Measurements from ENCODE around the gene PLAC9. TPM values are rescaled to one million over a fixed set of nuclear protein-coding genes. Genes with fewer than 3 reads are reported as not detected.

The PLAC9 gene
- total RNA-seq, 1 donor, result 19.2 TPM

DNA sequence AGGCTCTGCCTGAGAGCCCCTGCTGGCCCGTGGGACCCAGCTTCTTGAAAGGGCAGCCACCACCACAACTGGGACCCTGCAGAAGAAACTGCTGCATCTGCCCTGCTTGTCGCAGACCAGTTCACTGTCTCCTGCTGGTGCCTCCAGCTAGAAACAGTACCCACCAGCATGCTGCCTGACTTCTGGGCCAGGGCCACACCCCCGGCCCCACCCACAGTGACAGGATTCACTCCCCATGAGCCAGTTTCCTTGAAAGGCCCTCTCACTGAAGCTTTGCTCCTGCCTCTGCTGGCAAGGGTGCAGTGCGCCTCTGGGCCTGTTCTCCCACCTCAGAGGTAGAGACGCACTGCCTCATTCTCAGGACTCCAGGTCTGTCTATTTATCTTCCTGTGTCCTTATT, 40.4 kb downstream of the PLAC9 start:
- Histone ChIP-seq H3K4me1 (ENCODE audit: insufficient read depth, low read length) (peaks cover 6% of the 10 kb centered on the region), H3K4me3 (ENCODE audit: insufficient read depth, low read length) (no peak overlapping the region), H3K27ac (ENCODE audit: low read depth, low read length) (no peak overlapping the region), H3K9me3 (ENCODE audit: low read depth, low read length) (no peaks in the 10 kb centered on the region), H3K4me2 (ENCODE audit: insufficient read depth, low read length) (no peak overlapping the region), H3K27me3 (ENCODE audit: insufficient read depth, low read length) (no peaks in the 10 kb centered on the region), H3K36me3 (ENCODE audit: insufficient read depth, low read length) (peaks cover 28% of the 10 kb centered on the region), H4K20me1 (ENCODE audit: insufficient read depth, low read length) (peaks cover 60% of the 10 kb centered on the region), H3K79me2 (ENCODE audit: insufficient read depth, low read length) (peaks cover 89% of the 10 kb centered on the region), H2AFZ (ENCODE audit: low read length) (no peak overlapping the region)
- no peak for DNase-seq (ENCODE audit: insufficient read length, low spot score, missing footprints)
- TF ChIP-seq, protein P1, sequence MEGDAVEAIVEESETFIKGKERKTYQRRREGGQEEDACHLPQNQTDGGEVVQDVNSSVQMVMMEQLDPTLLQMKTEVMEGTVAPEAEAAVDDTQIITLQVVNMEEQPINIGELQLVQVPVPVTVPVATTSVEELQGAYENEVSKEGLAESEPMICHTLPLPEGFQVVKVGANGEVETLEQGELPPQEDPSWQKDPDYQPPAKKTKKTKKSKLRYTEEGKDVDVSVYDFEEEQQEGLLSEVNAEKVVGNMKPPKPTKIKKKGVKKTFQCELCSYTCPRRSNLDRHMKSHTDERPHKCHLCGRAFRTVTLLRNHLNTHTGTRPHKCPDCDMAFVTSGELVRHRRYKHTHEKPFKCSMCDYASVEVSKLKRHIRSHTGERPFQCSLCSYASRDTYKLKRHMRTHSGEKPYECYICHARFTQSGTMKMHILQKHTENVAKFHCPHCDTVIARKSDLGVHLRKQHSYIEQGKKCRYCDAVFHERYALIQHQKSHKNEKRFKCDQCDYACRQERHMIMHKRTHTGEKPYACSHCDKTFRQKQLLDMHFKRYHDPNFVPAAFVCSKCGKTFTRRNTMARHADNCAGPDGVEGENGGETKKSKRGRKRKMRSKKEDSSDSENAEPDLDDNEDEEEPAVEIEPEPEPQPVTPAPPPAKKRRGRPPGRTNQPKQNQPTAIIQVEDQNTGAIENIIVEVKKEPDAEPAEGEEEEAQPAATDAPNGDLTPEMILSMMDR (IDR thresholded peaks at IDR 0.05; ENCODE audit: extremely low read depth, low read depth, low read length), result no peak

DNA sequence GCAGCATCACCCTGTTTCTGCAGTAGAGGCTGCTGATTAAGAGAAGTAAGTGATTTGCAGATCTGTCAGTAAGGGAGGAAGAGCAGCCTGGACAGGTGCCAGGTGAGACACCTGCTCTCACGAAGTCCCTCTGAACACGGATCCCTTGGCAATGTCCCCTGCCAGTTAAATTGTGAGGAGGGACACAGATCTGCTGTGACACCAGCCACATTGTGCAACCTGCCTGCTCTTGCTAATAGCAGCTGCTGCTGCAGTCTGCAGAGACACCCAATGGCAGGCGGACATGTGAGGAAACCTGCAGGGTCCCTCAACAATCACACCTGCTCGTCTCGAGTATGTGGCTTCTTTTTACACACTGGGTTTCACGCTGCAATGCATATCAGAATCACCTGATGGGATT, 40.9 kb downstream of the PLAC9 start:
- no peak for DNase-seq (ENCODE audit: insufficient read length, low spot score, missing footprints)
- H3K4me3 ChIP-seq (ENCODE audit: insufficient read depth, low read length), result no peak overlapping the region
- no peak overlapping the region for H3K4me2 ChIP-seq (ENCODE audit: insufficient read depth, low read length)
- no peaks in the 10 kb centered on the region for H3K9me3 ChIP-seq (ENCODE audit: low read depth, low read length)
- H3K36me3 ChIP-seq (ENCODE audit: insufficient read depth, low read length), result peaks cover 28% of the 10 kb centered on the region
- H3K79me2 ChIP-seq (ENCODE audit: insufficient read depth, low read length), result peaks cover 91% of the 10 kb centered on the region
- peaks cover 61% of the 10 kb centered on the region for H4K20me1 ChIP-seq (ENCODE audit: insufficient read depth, low read length)
- H3K27ac ChIP-seq (ENCODE audit: low read depth, low read length), result no peak overlapping the region
- peaks cover 11% of the 10 kb centered on the region for H3K4me1 ChIP-seq (ENCODE audit: insufficient read depth, low read length)
- H2AFZ ChIP-seq (ENCODE audit: low read length), result no peak overlapping the region
- TF ChIP-seq, protein P1 (IDR thresholded peaks at IDR 0.05; ENCODE audit: extremely low read depth, low read depth, low read length), result no peak
- H3K27me3 ChIP-seq (ENCODE audit: insufficient read depth, low read length), result no peaks in the 10 kb centered on the region

DNA sequence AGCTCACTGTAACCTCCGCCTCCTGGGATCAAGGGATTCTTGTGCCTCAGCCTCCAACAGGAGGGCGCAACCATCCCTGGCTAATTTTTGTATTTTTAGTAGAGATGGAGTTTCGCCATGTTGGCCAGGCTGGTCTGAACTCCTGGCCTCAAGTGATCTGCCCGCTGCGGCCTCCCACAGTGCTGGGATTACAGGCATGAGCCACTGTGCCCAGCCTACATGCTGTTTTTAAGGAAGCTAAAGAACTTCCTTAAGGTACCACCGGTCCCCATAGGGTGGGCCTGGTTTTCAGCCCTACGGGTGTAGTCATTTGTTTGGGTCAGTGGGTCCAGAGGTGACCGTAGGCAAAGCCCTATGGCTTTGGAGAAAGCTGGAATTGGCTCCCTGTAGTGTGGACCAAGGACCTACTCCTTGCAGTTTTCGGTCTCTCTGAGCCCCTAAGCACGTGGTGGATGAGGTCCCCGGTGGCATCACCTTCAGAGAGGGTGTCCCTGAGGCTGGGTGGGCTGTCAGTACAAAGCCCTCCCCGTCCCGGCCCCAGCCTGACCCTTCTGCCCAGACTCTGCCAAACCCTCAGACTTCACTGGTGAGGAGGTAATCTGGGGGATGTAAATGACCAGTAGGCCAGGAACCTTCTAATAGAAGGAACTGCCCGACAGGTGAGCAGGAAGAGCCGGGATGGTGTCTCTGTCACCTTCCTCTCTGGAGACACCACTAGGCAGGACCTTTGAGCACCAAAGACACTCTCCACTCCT, 42.3 kb downstream of the PLAC9 start:
- peaks cover 34% of the 10 kb centered on the region for H3K36me3 ChIP-seq (ENCODE audit: insufficient read depth, low read length)
- H2AFZ ChIP-seq (ENCODE audit: low read length), result no peak overlapping the region
- DNase-seq (ENCODE audit: insufficient read length, low spot score, missing footprints), result no peak
- H3K27ac ChIP-seq (ENCODE audit: low read depth, low read length), result no peak overlapping the region
- H3K27me3 ChIP-seq (ENCODE audit: insufficient read depth, low read length), result no peaks in the 10 kb centered on the region
- H3K4me1 ChIP-seq (ENCODE audit: insufficient read depth, low read length), result peaks cover 11% of the 10 kb centered on the region
- H3K79me2 ChIP-seq (ENCODE audit: insufficient read depth, low read length), result peaks cover 93% of the 10 kb centered on the region
- TF ChIP-seq, protein P1 (IDR thresholded peaks at IDR 0.05; ENCODE audit: extremely low read depth, low read depth, low read length), result no peak
- peaks cover 62% of the 10 kb centered on the region for H4K20me1 ChIP-seq (ENCODE audit: insufficient read depth, low read length)
- H3K9me3 ChIP-seq (ENCODE audit: low read depth, low read length), result no peaks in the 10 kb centered on the region
- no peak overlapping the region for H3K4me2 ChIP-seq (ENCODE audit: insufficient read depth, low read length)
- H3K4me3 ChIP-seq (ENCODE audit: insufficient read depth, low read length), result no peak overlapping the region

DNA sequence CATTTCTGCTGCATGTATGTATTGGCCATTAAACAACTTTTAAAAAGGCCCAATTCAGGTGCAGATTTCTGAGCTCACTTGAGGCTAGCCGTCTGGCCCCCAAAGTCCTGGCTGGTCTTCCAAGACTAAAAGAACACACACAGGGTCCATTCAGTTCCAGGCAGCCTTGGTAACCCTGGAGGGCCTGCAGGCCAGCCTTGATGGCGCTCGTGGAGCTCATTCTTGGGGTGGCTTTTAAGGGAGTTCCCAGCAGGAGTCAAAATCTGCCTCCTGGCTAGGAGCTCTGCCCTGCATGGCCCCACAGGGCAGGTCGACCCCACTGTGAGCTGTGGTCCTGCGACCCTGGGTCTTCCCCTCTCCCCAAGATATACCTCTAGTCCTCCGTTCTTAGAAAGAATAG, 44.0 kb downstream of the PLAC9 start:
- DNase-seq (ENCODE audit: insufficient read length, low spot score, missing footprints), result no peak
- Histone ChIP-seq H3K36me3 (ENCODE audit: insufficient read depth, low read length) (peaks cover 33% of the 10 kb centered on the region), H3K9me3 (ENCODE audit: low read depth, low read length) (no peaks in the 10 kb centered on the region), H3K4me1 (ENCODE audit: insufficient read depth, low read length) (peaks cover 11% of the 10 kb centered on the region), H3K4me3 (ENCODE audit: insufficient read depth, low read length) (no peak overlapping the region), H3K27me3 (ENCODE audit: insufficient read depth, low read length) (no peaks in the 10 kb centered on the region), H4K20me1 (ENCODE audit: insufficient read depth, low read length) (peaks cover 68% of the 10 kb centered on the region), H3K79me2 (ENCODE audit: insufficient read depth, low read length) (peaks cover 94% of the 10 kb centered on the region), H3K27ac (ENCODE audit: low read depth, low read length) (no peak overlapping the region), H3K4me2 (ENCODE audit: insufficient read depth, low read length) (no peak overlapping the region), H2AFZ (ENCODE audit: low read length) (no peak overlapping the region)
- TF ChIP-seq, protein P1 (IDR thresholded peaks at IDR 0.05; ENCODE audit: extremely low read depth, low read depth, low read length), result no peak
